NAMALWA (cell line): ENCODE results near the gene DSTN.

Experiments used
- DNase-seq: peaks from one replicate; pipeline ENCODE4 v3.0.0-alpha.2; 2015; ENCODE audit warnings: low spot score

Gene DSTN

GRCh38 chr20:17580895-17581294 is 11.0 kb downstream of the DSTN start:
- no peak for DNase-seq

- DNase-seq = no peak
These were observed 13.3 kb downstream of the DSTN start for GRCh38 chr20:17583126-17583525.

GRCh38 chr20:17584689-17585088 is 14.8 kb downstream of the DSTN start:
- no peak for DNase-seq

- DNase-seq = no peak
These were observed 16.4 kb downstream of the DSTN start for GRCh38 chr20:17586250-17586649.

GRCh38 chr20:17587148-17587547 is 17.3 kb downstream of the DSTN start:
- no peak for DNase-seq

- no peak for DNase-seq
These were observed 17.9 kb downstream of the DSTN start for GRCh38 chr20:17587824-17588223.

GRCh38 chr20:17589161-17589834 is 19.4 kb downstream of the DSTN start:
- no peak for DNase-seq

GRCh38 chr20:17590245-17590644 is 20.4 kb downstream of the DSTN start:
- DNase-seq = no peak

GRCh38 chr20:17593902-17594301 is 24.0 kb downstream of the DSTN start:
- no peak for DNase-seq

GRCh38 chr20:17594443-17594842 is 24.6 kb downstream of the DSTN start:
- DNase-seq = no peak

- DNase-seq = no peak
These were observed 26.0 kb downstream of the DSTN start for GRCh38 chr20:17595856-17596255.

GRCh38 chr20:17598013-17598550 is 28.2 kb downstream of the DSTN start:
- DNase-seq = no peak

GRCh38 chr20:17601957-17602356 is 32.1 kb downstream of the DSTN start:
- DNase-seq = no peak

- no peak for DNase-seq
These were observed 32.6 kb downstream of the DSTN start for GRCh38 chr20:17602493-17602892.

GRCh38 chr20:17605131-17605660 is 35.3 kb downstream of the DSTN start:
- DNase-seq = no peak

- DNase-seq = no peak
These were observed 36.1 kb downstream of the DSTN start for GRCh38 chr20:17606001-17606400.

GRCh38 chr20:17608701-17609497 is 39.0 kb downstream of the DSTN start:
- no peak for DNase-seq

GRCh38 chr20:17609811-17610377 is 40.0 kb downstream of the DSTN start:
- no peak for DNase-seq

- no peak for DNase-seq
These were observed 40.9 kb downstream of the DSTN start for GRCh38 chr20:17610566-17611289.

- no peak for DNase-seq
These were observed 41.3 kb downstream of the DSTN start for GRCh38 chr20:17611290-17611539.

- DNase-seq = no peak
These were observed 41.8 kb downstream of the DSTN start for GRCh38 chr20:17611540-17612286.
